OCI-LY7 (cell line): ENCODE results near the gene MAML3.

Source experiments
- CTCF ChIP-seq: fragments of 200-600 bp; sonication (generic); conservative IDR thresholded peaks from 2 replicates; pipeline ENCODE4 v1.5.1; 2014; ENCODE audit warnings: mild to moderate bottlenecking, antibody characterized with exemption, low read length, moderate library complexity, mixed read lengths
- EZH2phosphoT487 ChIP-seq: fragments of 200-600 bp; sonication (generic); IDR thresholded peaks from 2 replicates; pipeline ENCODE4 v1.6.1; 2018; ENCODE audit warnings: low read depth, borderline replicate concordance, mild to moderate bottlenecking, mixed run types, antibody characterized with exemption, low read length, moderate library complexity, mixed read lengths

- TF ChIP-seq CTCF (no peak), EZH2phosphoT487 (no peak)
These were observed 307.2 kb downstream of the MAML3 start for GRCh38 chr4:139846766-139847165.
